BJ (cell line): ENCODE measurements around the gene PSD2. TPM values are rescaled to one million over a fixed set of nuclear protein-coding genes. Genes with fewer than 3 reads are reported as not detected.
"Not testable (repeated sequence)": the region's sequence is repeated elsewhere in the genome, so short reads cannot be mapped to it uniquely, and the experiment has no call there.

Source experiments
- CTCF ChIA-PET: fragments of 350-600 bp; formaldehyde crosslinking; extraction: SDS; loops from one replicate; lab custom pipeline; 2021; ENCODE audit warnings: antibody characterized with exemption, inconsistent platforms; lab: Yijun Ruan, JAX
- POLR2A ChIA-PET: fragments of 300-600 bp; sonication (Branson Sonifier 250); formaldehyde crosslinking; extraction: SDS; loops from one replicate; lab custom pipeline; 2021; ENCODE audit warnings: antibody characterized with exemption; lab: Charles Lee
- DNase-seq: peaks from one replicate; pipeline ENCODE4 v3.0.0-alpha.2; 2011; ENCODE audit warnings: low read depth
- H3K27me3 ChIP-seq: 2 replicates; pipeline ENCODE4 v1.6.0; 2011; ENCODE audit warnings: low read length; ENCODE audit not compliant: control insufficient read depth, insufficient read depth
- H3K36me3 ChIP-seq: 2 replicates; pipeline ENCODE4 v1.5.1; 2011; ENCODE audit warnings: low read length; ENCODE audit not compliant: control insufficient read depth, insufficient read depth
- H3K4me3 ChIP-seq: 2 replicates; pipeline ENCODE4 v1.5.1; 2011; ENCODE audit warnings: low read depth, mild to moderate bottlenecking, control low read depth, low read length
- polyA plus RNA-seq: library from polyadenylated mRNA; depleted of rRNA; stranded (reverse); fragments of >200 nt; gene quantifications from 2 replicates; pipeline ENCODE4 v1.2.3, GENCODE V29; 2011
- TF ChIP-seq, protein P1 (sequence below): IDR thresholded peaks from 2 replicates; pipeline ENCODE4 v1.5.1; 2011; ENCODE audit warnings: low read depth, mild to moderate bottlenecking, control low read depth, inconsistent platforms, low read length, moderate library complexity; ENCODE audit not compliant: insufficient read depth

Gene PSD2
- polyA plus RNA-seq, 1 experiment, result 0.04 TPM

DNA sequence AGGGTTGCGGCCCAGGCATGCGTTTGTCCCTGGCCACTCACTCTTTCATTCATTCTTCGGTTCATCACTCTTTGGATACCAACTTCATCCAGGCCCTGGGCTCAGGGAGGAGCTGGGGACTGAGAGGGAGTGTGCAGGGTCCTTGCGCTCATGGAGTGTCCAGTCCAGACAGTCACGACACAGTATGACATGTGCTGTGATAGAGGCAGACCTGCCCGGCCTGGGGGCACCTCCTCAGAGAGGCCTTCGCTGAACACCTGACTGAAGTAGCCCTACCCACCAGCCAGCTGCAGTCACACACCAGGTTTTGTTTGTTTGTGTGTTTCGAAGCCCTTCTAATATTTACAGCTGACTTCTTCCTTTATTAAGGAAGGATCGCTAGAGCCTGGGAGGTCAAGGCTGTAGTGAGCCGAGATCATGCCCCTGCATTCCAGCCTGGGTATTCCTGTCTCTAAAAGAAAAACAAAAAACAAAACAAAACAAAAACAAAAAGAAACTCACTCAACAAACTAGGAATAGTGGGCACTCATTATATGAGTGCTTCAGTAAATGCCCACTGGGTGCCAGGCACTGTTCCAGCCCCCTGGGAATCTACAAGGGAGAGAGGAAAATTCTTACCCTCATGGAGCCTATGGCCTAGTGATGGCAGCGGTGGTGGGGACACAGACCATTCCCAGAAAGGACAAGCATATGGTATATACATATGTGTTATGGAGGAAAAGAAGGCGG lies 6.3 kb upstream of the PSD2 start:
- ChIA-PET POLR2A (no interaction called here), CTCF (interaction anchor here (0.6 to 7.2 kb wide), 14 partner anchors 8 to 367 kb away, joined by 3 to 123 read pairs (median 14); partner anchors contain the start of gene PSD2)
- no peaks in the 10 kb centered on the region for H3K36me3 ChIP-seq
- no peak overlapping the region for H3K4me3 ChIP-seq
- TF ChIP-seq, protein P1, sequence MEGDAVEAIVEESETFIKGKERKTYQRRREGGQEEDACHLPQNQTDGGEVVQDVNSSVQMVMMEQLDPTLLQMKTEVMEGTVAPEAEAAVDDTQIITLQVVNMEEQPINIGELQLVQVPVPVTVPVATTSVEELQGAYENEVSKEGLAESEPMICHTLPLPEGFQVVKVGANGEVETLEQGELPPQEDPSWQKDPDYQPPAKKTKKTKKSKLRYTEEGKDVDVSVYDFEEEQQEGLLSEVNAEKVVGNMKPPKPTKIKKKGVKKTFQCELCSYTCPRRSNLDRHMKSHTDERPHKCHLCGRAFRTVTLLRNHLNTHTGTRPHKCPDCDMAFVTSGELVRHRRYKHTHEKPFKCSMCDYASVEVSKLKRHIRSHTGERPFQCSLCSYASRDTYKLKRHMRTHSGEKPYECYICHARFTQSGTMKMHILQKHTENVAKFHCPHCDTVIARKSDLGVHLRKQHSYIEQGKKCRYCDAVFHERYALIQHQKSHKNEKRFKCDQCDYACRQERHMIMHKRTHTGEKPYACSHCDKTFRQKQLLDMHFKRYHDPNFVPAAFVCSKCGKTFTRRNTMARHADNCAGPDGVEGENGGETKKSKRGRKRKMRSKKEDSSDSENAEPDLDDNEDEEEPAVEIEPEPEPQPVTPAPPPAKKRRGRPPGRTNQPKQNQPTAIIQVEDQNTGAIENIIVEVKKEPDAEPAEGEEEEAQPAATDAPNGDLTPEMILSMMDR, result no peak
- no peak for DNase-seq
- peaks cover 15% of the 10 kb centered on the region for H3K27me3 ChIP-seq

DNA sequence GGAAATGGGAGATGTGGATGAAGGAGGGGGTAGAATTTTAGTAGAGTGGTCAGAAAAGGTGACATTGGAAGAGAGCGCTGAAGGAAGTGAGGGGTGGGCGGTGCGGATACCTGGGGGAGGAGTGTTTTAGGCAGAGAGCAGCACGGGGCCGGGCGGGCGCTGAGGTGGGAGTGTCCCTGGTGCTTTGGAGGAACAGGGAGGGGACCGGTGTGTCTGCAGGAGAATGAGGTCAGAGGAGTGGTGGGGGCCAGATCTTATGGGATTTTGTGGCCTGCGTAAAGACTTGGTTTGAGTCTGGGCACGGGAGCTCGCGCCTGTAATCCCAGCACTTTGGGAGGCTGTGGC lies 5.8 kb upstream of the PSD2 start:
- H3K4me3 ChIP-seq, result no peak overlapping the region
- H3K27me3 ChIP-seq, result peaks cover 19% of the 10 kb centered on the region
- ChIA-PET POLR2A (no interaction called here), CTCF (interaction anchor here (1.2 to 7.2 kb wide), 5 partner anchors 13 to 181 kb away, joined by 4 to 123 read pairs (median 64); no protein-coding TSS in a partner anchor)
- TF ChIP-seq, protein P1, result no peak
- no peak for DNase-seq
- no peaks in the 10 kb centered on the region for H3K36me3 ChIP-seq

GRCh38 chr5:139792218-139792617 lies 3.4 kb upstream of the PSD2 start:
- Histone ChIP-seq H3K36me3 (no peaks in the 10 kb centered on the region), H3K27me3 (peaks cover 35% of the 10 kb centered on the region), H3K4me3 (no peak overlapping the region)
- TF ChIP-seq, protein P1, result no peak
- ChIA-PET CTCF (interaction anchor here (1.1 to 7.2 kb wide), 6 partner anchors 9 to 559 kb away, joined by 3 to 123 read pairs (median 4); no protein-coding TSS in a partner anchor), POLR2A (no interaction called here)
- DNase-seq, result no peak

DNA sequence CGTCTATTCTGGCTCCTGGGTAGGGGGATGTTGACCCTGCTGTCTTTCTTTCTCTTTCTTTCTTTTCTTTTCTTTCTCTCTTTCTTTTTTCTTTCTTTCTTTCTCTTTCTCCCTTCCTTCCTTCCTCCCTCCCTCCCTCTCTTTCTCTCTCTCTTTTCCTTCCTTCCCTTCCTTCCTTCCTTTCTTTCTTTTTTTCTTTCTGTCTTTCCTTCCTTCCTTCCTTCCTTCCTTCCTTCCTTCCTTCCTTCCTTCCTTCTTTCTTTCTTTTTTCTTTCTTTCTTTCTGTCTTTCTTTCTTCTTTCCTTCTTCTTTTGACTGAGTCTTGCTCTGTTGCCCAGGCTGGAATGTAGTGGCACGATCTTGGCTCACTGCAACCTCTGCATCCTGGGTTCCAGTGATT lies 3.0 kb upstream of the PSD2 start:
- peaks cover 40% of the 10 kb centered on the region for H3K27me3 ChIP-seq
- DNase-seq, H3K4me3 ChIP-seq, H3K36me3 ChIP-seq, POLR2A ChIA-PET: not testable (repeated sequence)
- CTCF ChIA-PET, result interaction anchor here (0.6 to 7.2 kb wide), 9 partner anchors 10 to 933 kb away, joined by 3 to 123 read pairs (median 5); no protein-coding TSS in a partner anchor

GRCh38 chr5:139794067-139794846 lies 1.4 kb upstream of the PSD2 start:
- no peak for DNase-seq
- TF ChIP-seq, protein P1, result no peak
- ChIA-PET POLR2A (no interaction called here), CTCF (interaction anchor here (1.1 to 2.0 kb wide), 5 partner anchors 8 to 249 kb away, joined by 3 to 11 read pairs (median 5); partner anchors contain the start of gene NRG2)
- no peak overlapping the region for H3K4me3 ChIP-seq
- peaks cover 46% of the 10 kb centered on the region for H3K27me3 ChIP-seq
- no peaks in the 10 kb centered on the region for H3K36me3 ChIP-seq
